RWPE1 (cell line): ENCODE results near the gene RARA.
A peak's percentile ranks its signal among the peaks of the same experiment; 100 is the strongest.
"Not testable (repeated sequence)": the region's sequence is repeated elsewhere in the genome, so short reads cannot be mapped to it uniquely, and the experiment has no call there.

Source experiments
- CTCF ChIA-PET: fragments of 350-600 bp; sonication (Branson Sonifier 250); formaldehyde crosslinking; extraction: SDS; loops from one replicate; lab custom pipeline; 2021; lab: Yijun Ruan, JAX
- POLR2A ChIA-PET: fragments of 400-600 bp; formaldehyde crosslinking; extraction: SDS; loops from one replicate; lab custom pipeline; 2020; ENCODE audit warnings: antibody characterized with exemption; ENCODE audit not compliant: low non-redundant PET; lab: Yijun Ruan, JAX
- DNase-seq: peaks from one replicate; pipeline ENCODE4 v3.0.0; 2012; ENCODE audit warnings: low spot score
- H3K27ac ChIP-seq: fragments of 450-650 bp; 2 replicates; pipeline ENCODE4 v1.5.1; 2017
- TF ChIP-seq, protein P1 (sequence below): fragments of 450-650 bp; conservative IDR thresholded peaks from 2 replicates; pipeline ENCODE4 v1.5.1; 2017; ENCODE audit warnings: low read depth, mild to moderate bottlenecking

The RARA gene

DNA sequence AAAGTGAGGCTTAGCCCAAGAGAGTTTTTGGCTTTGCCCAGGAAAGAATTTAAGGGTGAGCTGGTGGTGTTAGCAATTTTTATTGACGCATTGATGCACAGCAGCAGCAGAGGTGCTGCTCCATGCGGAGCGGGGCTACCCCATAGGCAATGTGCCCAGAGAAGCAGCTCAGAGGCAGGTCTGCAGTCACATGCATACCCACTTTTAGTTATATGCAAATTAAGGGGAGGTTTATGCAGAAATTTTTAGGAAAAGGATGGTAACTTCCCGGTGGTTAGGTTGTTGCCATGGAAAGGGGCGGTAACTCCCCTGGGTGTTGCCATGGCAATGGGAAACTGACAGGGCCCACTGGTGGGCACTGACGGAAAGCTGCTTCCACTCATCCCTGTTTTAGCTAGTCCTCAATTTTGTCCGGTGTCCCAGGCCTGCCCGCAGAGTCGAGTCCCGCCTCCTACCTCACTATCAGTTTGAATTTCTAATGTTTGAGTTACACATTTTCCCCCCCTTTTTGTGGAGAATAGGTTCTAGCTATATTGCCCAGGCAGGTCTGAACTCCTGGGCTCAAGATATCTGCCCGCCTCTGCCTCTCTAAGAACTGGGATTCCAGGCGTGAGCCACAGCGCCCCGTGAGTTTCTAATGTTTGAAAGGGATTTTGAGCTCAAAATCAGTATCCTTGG is 66.0 kb downstream of the RARA start:
- no peak overlapping the region for H3K27ac ChIP-seq
- POLR2A ChIA-PET = no interaction called here
- TF ChIP-seq, protein P1, sequence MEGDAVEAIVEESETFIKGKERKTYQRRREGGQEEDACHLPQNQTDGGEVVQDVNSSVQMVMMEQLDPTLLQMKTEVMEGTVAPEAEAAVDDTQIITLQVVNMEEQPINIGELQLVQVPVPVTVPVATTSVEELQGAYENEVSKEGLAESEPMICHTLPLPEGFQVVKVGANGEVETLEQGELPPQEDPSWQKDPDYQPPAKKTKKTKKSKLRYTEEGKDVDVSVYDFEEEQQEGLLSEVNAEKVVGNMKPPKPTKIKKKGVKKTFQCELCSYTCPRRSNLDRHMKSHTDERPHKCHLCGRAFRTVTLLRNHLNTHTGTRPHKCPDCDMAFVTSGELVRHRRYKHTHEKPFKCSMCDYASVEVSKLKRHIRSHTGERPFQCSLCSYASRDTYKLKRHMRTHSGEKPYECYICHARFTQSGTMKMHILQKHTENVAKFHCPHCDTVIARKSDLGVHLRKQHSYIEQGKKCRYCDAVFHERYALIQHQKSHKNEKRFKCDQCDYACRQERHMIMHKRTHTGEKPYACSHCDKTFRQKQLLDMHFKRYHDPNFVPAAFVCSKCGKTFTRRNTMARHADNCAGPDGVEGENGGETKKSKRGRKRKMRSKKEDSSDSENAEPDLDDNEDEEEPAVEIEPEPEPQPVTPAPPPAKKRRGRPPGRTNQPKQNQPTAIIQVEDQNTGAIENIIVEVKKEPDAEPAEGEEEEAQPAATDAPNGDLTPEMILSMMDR = no peak
- CTCF ChIA-PET = interaction anchor here (0.5 kb wide), 1 partner anchor 32 kb away, joined by 3 read pairs; no protein-coding TSS in a partner anchor
- no peak for DNase-seq

DNA sequence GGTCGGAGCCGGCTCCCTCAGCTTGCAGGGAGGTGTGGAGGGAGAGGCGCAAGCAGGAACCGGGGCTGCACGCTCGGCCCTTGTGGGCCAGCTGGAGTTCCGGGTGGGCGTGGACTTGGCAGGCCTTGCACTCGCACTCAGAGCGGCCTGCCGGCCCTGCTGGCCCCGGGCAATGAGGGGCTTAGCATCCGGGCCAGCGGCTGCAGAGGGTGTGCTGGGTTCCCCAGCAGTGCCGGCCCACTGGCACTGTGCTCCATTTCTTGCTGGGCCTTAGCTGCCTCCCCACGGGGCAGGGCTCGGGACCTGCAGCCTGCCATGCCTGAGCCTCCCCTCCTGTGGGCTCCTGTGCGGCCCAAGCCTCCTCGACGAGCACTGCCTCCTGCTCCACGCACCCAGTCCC is 66.8 kb downstream of the RARA start:
- ChIA-PET CTCF (interaction anchor here (0.6 kb wide), 2 partner anchors 17 to 292 kb away, joined by 3 read pairs; no protein-coding TSS in a partner anchor), POLR2A (interaction anchor here (0.6 kb wide), 1 partner anchor 76 kb away, joined by 13 read pairs; no protein-coding TSS in a partner anchor)
- not testable (repeated sequence) for DNase-seq, H3K27ac ChIP-seq

DNA sequence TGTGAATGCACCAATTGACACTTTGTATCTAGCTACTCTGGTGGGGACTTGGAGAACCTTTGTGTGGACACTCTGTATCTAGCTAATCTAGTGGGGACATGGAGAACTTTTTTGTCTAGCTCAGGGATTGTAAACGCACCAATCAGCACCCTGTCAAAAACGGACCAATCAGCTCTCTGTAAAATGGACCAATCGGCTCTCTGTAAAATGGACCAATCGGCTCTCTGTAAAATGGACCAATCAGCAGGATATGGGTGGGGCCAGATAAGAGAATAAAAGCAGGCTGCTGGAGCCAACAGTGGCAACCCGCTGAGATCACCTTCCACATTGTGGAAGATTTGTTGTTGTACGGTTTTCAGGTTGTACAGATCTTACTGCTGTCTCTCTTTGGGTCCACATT is 67.6 kb downstream of the RARA start:
- H3K27ac ChIP-seq, DNase-seq: not testable (repeated sequence)
- ChIA-PET POLR2A (interaction anchor here (0.6 kb wide), 1 partner anchor 75 kb away, joined by 13 read pairs; no protein-coding TSS in a partner anchor), CTCF (interaction anchor here (0.6 kb wide), 1 partner anchor 291 kb away, joined by 3 read pairs; no protein-coding TSS in a partner anchor)

DNA sequence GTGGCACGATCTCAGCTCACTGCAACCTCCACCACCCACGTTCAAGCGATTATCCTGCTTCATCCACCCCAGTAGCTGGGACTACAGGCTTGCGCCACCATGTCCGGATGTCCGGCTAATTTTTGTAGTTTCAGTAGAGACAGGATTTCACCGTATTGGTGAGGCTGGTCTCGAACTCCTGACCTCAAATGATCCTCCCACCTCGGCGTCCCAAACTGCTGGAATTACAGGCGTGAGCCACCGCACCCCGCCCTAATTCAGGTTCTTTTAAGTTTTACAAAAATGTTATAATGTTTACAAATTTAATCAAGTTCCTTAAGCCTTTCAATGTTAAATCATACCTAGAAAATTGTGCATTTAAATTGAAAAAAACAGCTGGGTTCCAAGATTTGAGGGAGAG is 68.9 kb downstream of the RARA start:
- H3K27ac ChIP-seq = no peak overlapping the region
- ChIA-PET POLR2A (interaction anchor here (0.5 kb wide), 1 partner anchor 15 kb away, joined by 4 read pairs; no protein-coding TSS in a partner anchor), CTCF (no interaction called here)
- no peak for DNase-seq
- TF ChIP-seq, protein P1 = no peak

DNA sequence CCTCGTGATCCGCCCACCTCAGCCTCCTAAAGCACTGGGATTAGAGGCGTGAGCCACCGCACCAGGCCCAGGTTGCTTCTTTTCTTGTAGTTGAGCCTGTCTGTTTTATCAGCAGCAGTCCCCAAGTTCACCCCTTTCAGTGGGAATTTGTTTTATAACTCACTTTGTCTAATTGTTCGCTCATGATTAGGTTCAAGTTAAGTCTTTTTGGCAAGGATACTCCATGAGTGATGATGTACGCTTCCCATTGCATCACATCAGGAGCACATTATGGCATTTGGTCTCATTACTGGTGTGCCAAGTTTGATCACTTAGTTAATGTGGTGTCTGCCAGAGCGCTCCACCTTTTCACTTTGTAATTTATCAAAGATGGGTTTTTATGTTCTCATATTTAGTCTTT is 70.0 kb downstream of the RARA start:
- no peak for DNase-seq
- no peak overlapping the region for H3K27ac ChIP-seq
- TF ChIP-seq, protein P1 = no peak
- POLR2A ChIA-PET = no interaction called here
- CTCF ChIA-PET = interaction anchor here (0.6 kb wide), 1 partner anchor 14 kb away, joined by 5 read pairs; no protein-coding TSS in a partner anchor

DNA sequence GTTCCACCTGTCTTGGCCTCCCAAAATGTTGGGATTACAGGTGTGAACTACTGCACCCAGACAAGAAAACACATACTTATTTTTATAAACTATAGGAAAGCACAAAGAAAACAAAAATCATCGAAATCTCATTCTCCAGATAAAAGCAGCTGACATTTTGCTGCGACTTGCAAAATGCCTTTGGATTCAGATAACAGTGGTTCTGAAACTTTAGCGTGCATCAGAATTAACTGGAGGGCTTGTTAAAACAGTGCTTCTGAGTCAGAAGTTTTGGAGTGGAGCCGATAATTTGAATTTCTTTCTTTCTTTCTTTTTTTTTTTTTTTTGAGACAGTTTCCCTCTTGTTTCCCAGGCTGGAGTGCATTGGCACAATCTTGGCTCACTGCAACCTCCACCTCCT is 73.3 kb downstream of the RARA start:
- no peak overlapping the region for H3K27ac ChIP-seq
- TF ChIP-seq, protein P1 = no peak
- no peak for DNase-seq
- ChIA-PET CTCF (no interaction called here), POLR2A (no interaction called here)

DNA sequence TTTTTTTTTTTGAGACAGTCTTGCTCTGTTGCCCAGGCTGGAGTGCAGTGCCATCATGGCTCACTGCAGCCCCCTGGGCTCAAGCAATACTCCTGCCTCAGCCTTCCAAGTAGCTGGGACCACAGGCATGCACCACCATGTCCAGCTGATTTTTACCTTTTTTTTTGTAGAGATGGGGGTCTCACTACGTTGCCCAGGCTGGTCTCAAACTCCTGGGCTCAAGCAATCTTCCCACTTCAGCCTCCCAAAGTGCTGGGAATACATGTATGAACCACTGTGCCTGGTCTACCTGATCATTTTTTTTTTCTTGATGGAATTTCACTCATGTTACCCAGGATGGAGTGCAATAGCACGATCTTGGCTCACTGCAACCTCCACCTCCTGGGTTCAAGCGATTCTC is 77.6 kb downstream of the RARA start:
- H3K27ac ChIP-seq = peak overlapping the region; percentile 47
- DNase-seq, POLR2A ChIA-PET: not testable (repeated sequence)
- CTCF ChIA-PET = interaction anchor here (0.6 kb wide), 1 partner anchor 63 kb away, joined by 3 read pairs; no protein-coding TSS in a partner anchor

DNA sequence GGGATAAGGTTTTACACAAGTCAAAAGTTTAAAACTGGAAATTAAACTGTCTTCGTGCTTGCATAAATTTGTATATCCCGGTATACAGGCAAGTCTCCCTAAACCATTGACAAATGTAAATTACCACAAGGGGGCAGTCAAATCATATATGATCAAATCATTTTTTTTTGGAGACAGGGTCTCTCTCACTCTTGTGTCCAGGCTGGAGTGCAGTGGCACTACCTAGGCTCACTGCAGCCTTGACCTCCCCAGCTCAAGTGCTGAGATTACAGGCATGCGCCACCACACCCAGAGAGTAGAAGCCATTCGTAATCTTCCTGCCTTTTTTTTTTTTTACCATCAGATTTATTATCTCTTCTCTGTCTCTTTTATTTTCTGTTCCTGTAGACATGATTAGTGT is 90.2 kb downstream of the RARA start:
- TF ChIP-seq, protein P1 = peak; percentile 68
- ChIA-PET CTCF (interaction anchor here (0.6 to 0.7 kb wide), 4 partner anchors 8 to 131 kb away, joined by 3 to 8 read pairs (median 4); no protein-coding TSS in a partner anchor), POLR2A (no interaction called here)
- DNase-seq = peak; percentile 23
- H3K27ac ChIP-seq = no peak overlapping the region
